ENCODE results near the gene LRMDA. TPM values are rescaled to one million over a fixed set of nuclear protein-coding genes. Genes with fewer than 3 reads are reported as not detected.

Gene LRMDA
- total RNA-seq, 4 donors from 2014 or later: 1.5 to 15.7 (median 4.6) TPM

GRCh38 chr10:76111986-76112825 lies 680.8 kb downstream of the LRMDA start:
- H3K4me3 ChIP-seq: no peak overlapping the region
- intact Hi-C loops (cut with DNase I; ENCODE audit: low total_unique reads): no loop called here
- H3K9me3 ChIP-seq: no peaks in the 10 kb centered on the region
- no peak for TF ChIP-seq CTCF (IDR thresholded peaks at IDR 0.05)
- TF ChIP-seq POLR2A (IDR thresholded peaks at IDR 0.05): no peak
- no peaks in the 10 kb centered on the region for H3K4me1 ChIP-seq
- H3K27me3 ChIP-seq: no peaks in the 10 kb centered on the region
- no peaks in the 10 kb centered on the region for H3K36me3 ChIP-seq
- DNase-seq: no peak
- H3K27ac ChIP-seq: no peak overlapping the region

DNA sequence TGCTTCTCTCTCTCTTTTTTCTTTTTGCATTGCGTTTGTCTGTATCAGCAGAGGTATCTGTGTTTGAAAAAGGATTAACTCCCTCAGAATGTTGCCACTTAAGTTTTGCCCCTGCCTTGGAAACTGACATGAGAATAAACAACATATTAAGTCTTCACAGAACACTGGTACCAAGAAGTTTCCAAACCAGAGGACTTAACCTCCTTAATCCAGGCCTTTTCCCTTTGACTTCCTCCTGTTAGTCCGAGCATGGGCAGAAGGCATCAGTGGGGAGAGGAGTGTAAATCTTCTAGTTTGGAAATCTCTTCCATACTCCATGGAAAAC lies 681.4 kb downstream of the LRMDA start:
- DNase-seq: no peak
- no peak for TF ChIP-seq POLR2A (IDR thresholded peaks at IDR 0.05)
- TF ChIP-seq CTCF (IDR thresholded peaks at IDR 0.05): no peak
- H3K27ac ChIP-seq: no peak overlapping the region
- no peaks in the 10 kb centered on the region for H3K4me1 ChIP-seq
- H3K4me3 ChIP-seq: no peak overlapping the region
- H3K9me3 ChIP-seq: no peaks in the 10 kb centered on the region
- intact Hi-C loops (cut with DNase I; ENCODE audit: low total_unique reads): no loop called here
- H3K36me3 ChIP-seq: no peaks in the 10 kb centered on the region
- no peaks in the 10 kb centered on the region for H3K27me3 ChIP-seq

DNA sequence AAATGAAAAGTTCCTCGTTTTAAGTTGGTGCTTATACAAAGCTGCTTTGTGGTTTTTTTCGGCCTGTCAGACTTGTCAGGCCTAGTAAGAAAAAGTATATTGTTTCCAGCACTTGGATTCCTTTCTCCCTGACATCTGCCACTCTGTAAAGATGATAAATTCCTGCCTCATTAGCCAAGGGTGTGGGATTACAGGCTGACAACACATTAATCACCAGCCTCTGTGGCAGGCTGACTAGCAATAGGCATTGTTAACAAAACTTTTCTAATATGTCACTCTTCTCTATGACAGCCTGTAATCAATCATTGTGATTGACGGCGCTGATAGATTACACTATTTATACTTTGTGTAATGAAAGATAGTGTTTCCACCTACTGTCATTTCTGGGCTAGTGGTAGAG lies 682.5 kb downstream of the LRMDA start:
- TF ChIP-seq POLR2A (IDR thresholded peaks at IDR 0.05) (no peak), CTCF (IDR thresholded peaks at IDR 0.05) (no peak)
- no peak for DNase-seq
- intact Hi-C loops (cut with DNase I; ENCODE audit: low total_unique reads): no loop called here
- H3K36me3 ChIP-seq: no peaks in the 10 kb centered on the region
- no peaks in the 10 kb centered on the region for H3K27me3 ChIP-seq
- H3K4me3 ChIP-seq: no peak overlapping the region
- H3K9me3 ChIP-seq: no peaks in the 10 kb centered on the region
- no peak overlapping the region for H3K27ac ChIP-seq
- no peaks in the 10 kb centered on the region for H3K4me1 ChIP-seq

DNA sequence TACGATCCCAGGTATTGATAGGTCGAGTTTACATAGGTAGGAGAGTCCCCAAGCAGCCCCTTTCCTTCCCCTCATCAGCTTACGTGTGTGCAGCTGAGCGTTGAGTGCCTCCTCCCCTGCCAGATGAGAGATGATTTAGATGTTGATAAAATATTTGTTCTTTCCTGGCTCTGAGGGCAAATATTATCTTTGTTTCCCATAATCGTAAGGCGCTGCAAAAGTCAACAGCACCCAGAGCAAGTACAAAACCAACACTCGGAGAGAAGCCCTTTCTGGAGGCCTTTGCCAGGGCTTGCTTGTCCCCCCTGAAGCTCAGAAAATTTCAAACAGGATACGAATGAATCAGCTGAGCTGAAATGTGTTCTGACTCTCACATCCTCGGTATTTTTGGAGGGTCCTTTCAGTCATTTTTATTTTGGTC lies 683.2 kb downstream of the LRMDA start:
- H3K4me1 ChIP-seq: no peaks in the 10 kb centered on the region
- H3K4me3 ChIP-seq: no peak overlapping the region
- no peaks in the 10 kb centered on the region for H3K9me3 ChIP-seq
- no peak for TF ChIP-seq POLR2A (IDR thresholded peaks at IDR 0.05)
- no peak for TF ChIP-seq CTCF (IDR thresholded peaks at IDR 0.05)
- intact Hi-C loops (cut with DNase I; ENCODE audit: low total_unique reads): no loop called here
- no peaks in the 10 kb centered on the region for H3K36me3 ChIP-seq
- H3K27ac ChIP-seq: peak overlapping the region in 1 of 2 donors; percentile 40
- H3K27me3 ChIP-seq: no peaks in the 10 kb centered on the region
- DNase-seq: no peak

DNA sequence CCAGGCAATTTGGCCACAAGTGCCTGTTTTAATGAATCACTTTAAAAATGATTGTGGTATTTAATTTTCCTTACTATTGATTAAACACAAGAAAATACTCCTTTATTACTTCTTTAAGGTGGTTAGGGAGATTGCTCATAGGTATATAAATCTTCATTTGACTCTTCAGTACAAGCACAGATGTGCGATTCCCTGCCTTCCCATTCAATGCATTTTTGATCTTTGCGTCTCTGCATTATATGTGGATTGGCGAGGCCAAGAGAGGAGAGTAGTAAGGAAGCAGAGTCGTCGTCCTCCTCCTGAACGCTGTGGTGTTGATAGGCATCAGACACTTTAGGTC lies 683.7 kb downstream of the LRMDA start:
- H3K9me3 ChIP-seq: no peaks in the 10 kb centered on the region
- no peaks in the 10 kb centered on the region for H3K4me1 ChIP-seq
- H3K36me3 ChIP-seq: no peaks in the 10 kb centered on the region
- TF ChIP-seq POLR2A (IDR thresholded peaks at IDR 0.05): no peak
- no peak for TF ChIP-seq CTCF (IDR thresholded peaks at IDR 0.05)
- DNase-seq: no peak
- H3K4me3 ChIP-seq: no peak overlapping the region
- no peaks in the 10 kb centered on the region for H3K27me3 ChIP-seq
- peak overlapping the region in 1 of 2 donors; percentile 40 for H3K27ac ChIP-seq
- intact Hi-C loops (cut with DNase I; ENCODE audit: low total_unique reads): no loop called here
